GM21515 (cell line): ENCODE measurements around the gene TMSB10.
"Not testable (repeated sequence)": the region's sequence is repeated elsewhere in the genome, so short reads cannot be mapped to it uniquely, and the experiment has no call there.

ENCODE experiments used
- ATAC-seq: cut with Tn5 transposase; IDR thresholded peaks from one replicate; pipeline ENCODE4 v1.9.1; 2021; ENCODE audit not compliant: unreplicated experiment

TMSB10 gene

GRCh38 chr2:84901593-84902120 lies 3.8 kb upstream of the TMSB10 start:
- ATAC-seq: no peak

- ATAC-seq: no peak
Observed at GRCh38 chr2:84902526-84902925, 2.9 kb upstream of the TMSB10 start.

DNA sequence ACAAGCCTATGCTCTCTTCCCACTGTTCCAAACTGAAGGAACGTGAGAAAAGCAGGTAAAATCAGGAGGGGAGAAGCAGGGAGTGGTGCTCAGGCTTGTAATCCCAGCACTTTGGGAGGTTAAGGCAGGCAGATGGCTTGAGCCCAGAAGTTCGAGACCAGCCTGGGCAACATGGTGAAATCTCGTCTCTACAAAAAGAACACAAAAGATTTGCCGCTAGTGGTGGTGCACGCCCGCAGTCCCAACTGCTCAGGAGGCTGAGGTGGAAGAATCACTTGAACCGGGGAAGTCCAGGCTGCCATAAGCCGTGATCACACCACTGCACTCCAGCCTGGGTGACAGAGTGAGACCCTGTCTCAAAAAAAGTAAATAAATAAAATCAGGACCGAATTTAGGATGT lies 1.3 kb upstream of the TMSB10 start:
- ATAC-seq: no peak

GRCh38 chr2:84904717-84905174 lies 710 bp upstream of the TMSB10 start:
- no peak for ATAC-seq

DNA sequence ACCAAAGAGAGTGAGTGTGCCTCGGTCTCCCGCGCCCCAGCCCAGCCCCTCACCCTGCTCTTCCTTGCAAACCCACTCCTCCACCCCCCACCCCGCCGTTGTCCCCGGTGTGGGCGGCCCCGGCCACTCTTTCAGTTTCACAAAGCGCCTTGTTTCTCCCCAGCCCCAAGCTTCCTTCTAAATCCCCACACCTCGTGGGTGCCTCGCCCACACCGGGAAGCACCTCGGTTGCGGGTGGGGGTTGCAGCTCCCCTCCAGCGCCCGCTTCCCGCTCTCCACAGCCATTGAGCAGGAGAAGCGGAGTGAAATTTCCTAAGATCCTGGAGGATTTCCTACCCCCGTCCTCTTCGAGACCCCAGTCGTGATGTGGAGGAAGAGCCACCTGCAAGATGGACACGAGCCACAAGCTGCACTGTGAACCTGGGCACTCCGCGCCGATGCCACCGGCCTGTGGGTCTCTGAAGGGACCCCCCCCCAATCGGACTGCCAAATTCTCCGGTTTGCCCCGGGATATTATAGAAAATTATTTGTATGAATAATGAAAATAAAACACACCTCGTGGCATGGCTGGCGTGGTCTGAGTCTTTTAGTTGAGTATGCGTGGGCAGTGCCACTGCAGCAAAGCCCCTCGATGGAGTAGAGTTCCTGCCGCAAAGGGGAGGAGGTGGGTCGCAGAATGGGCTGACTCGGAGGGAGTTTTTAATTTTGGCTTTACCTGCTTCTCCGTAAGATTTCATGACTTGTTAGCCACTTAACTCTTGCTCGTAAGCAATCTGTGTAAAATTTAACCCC lies 848 bp downstream of the TMSB10 start:
- ATAC-seq: peak; percentile 24

DNA sequence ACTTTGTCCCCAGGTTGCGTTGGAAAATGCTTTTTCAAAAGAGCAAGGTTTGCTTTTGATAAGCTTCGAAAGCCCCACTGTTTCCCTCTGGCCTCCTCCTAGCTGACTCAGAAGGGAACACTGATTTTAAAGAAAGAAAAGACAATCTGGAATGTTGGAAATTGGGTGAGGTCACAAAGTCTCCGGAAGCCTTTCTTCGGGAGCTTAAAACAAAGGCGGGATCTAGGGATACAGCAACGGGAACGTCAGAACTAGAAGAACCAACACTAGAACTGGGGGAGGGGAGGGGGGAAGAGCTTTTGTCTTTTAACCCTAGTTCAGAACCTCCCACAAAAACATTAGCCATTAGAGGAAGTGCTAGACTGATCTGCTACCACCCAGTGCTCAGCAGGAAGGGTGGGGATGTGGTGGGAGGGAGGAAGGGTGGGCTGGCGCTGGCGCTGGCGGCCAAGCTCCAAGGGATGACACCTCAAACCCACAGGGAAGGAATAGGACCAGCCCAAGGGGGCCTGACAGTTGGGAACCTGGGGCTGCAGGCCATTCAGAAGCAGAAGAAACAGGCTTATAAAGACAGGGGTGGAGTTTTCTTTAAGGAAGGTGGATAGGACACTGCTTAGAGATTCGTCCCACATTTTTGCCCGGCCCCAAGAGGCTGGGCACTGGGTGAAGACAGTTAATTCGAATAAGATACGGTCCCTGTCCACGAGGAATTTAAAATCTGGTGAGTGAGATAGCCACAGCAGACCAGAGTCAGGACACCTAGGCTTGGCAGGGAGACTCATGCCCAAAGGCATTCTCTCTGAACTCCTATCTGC lies 1.7 kb downstream of the TMSB10 start:
- peak; percentile 30 for ATAC-seq

DNA sequence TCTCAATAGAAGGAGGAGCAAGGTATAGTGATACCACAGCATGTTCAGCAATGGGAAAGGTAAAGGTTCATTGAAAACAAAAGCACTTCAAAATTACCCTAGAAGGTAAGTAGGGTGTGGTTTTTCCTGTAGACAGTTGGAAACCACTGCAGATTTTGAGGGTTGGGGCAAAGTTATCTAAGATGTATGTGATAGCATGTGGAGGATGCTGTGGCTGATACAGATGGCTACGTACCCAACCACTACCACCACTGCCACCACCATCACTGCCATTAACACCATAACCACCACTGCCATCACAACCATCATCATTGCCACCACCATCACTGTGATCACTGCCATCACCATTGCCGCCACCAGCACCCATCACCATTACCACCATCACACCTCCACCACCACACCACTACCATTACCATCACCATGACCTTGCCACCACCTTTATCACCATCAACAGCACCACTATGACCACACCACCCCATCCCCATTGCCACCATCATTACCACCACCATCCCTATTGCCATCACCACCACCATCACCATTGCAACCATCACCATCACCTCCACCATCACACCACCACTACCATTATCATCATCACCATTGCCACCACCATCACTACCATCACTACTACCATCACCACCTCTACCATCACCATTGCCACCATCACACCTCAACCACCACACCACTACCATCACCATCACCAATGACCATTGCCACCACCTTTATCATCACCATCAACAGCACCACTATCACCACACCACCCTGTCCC lies 3.7 kb downstream of the TMSB10 start:
- ATAC-seq: no peak

- no peak for ATAC-seq
Observed at GRCh38 chr2:84911135-84911678, 5.8 kb downstream of the TMSB10 start.

DNA sequence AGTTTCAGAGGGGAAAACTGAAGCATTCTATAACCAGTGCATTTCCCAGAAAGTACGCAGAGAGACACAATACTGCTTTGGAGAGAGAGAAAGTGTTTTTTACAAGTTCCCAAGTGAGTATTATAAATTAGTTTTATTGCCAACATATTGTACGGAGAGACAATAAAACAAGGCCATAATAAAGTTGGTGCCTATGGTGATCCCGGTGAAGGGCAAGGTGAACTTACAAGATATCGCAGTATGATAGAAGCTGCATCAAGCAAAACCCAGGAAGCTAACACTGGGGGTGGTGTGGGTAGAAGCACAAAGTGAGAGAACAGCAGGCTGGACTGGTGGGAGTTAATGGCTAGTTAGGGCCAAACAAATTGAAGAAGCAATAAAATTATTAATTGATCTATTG lies 7.5 kb downstream of the TMSB10 start:
- ATAC-seq: no peak

GRCh38 chr2:84914334-84914733 lies 8.9 kb downstream of the TMSB10 start:
- ATAC-seq: no peak

DNA sequence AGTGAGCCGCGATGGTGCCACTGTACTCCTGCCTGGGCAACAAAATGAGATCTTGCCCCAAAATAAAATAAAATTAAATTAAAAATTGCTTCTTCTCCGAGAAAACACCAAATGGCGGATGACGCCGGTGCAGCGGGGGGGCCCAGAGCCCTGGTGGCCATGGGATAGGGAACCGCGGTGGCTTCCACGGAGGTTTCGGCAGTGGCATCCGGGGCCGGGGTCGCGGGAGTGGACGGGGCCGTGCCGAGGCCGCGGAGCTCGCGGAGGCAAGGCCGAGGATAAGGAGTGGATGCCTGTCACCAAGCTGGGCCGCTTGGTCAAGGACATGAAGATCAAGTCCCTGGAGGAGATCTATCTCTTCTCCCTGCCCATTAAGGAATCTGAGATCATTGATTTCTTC lies 10.2 kb downstream of the TMSB10 start:
- not testable (repeated sequence) for ATAC-seq

GRCh38 chr2:84917821-84918220 lies 12.4 kb downstream of the TMSB10 start:
- ATAC-seq: not testable (repeated sequence)

DNA sequence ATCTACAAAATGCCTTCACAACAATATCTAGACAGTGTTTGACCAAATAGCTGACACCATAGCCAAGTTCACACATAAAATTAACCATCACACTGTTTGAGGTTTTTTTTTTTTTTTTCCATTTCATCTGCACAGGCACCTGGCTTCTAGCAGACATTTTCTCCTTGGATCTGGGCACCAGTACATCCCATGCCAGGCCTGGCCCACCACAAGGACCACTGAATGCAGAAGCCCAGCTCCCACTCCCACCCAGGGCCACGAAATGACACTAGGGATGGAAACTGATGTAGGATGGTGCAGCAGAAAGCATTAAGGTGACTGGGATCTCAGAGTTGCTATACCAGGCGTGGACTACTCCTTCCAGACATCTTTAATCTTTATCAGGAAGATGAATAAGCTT lies 13.0 kb downstream of the TMSB10 start:
- ATAC-seq: no peak

DNA sequence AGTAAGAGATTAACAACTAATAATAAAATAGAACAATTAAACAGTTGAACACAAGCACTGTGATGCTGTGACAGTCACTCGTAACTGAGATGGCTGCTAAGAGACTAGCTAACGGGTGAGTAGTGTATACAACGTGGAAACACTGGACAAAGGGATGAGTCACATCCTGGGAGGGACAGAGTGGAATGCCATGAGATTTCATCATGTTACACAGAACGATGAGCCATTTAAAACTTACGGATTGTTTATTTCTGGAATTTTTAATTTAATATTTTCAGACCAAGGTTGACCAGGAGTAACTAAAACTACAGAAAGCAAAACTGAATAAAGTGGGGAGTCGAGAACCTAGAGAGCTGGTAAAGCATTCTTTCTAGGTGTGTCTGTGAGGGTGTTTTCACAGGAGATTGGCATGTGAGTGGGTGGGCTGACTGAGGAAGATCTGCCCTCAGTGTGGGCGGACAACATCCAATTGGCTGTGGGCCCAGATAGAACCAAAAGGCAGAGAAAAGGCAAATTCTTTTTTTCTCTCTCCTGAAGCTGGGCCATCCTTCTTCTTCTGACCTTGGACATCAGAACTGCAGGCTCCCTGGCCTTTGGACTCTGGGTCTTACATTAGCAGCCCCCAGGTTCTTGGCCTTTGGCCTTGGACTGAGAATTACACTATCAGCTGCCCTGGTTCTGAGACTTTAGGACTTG lies 14.6 kb downstream of the TMSB10 start:
- ATAC-seq: peak; percentile 52

GRCh38 chr2:84923009-84923408 lies 17.6 kb downstream of the TMSB10 start:
- ATAC-seq: no peak

GRCh38 chr2:84924173-84925106 lies 19.0 kb downstream of the TMSB10 start:
- no peak for ATAC-seq

DNA sequence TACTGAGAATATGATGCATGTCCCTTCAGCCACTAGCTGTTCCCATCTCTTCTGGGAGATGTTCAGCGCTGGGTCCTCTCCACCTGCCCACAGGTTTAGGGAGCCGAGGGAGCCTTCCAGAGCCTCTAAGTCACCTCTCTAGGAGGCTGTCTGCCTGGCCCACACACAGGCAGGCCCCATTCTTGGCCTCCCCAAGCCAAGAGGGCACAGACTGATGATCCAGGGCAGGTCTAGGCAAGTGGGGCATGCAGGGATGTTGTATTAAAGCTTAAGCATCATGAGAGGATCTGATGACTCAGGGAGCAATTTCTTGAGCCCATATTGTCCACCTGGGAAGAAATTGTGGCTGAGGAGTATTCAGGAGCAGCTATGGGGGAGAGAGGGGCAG lies 19.9 kb downstream of the TMSB10 start:
- ATAC-seq: no peak

DNA sequence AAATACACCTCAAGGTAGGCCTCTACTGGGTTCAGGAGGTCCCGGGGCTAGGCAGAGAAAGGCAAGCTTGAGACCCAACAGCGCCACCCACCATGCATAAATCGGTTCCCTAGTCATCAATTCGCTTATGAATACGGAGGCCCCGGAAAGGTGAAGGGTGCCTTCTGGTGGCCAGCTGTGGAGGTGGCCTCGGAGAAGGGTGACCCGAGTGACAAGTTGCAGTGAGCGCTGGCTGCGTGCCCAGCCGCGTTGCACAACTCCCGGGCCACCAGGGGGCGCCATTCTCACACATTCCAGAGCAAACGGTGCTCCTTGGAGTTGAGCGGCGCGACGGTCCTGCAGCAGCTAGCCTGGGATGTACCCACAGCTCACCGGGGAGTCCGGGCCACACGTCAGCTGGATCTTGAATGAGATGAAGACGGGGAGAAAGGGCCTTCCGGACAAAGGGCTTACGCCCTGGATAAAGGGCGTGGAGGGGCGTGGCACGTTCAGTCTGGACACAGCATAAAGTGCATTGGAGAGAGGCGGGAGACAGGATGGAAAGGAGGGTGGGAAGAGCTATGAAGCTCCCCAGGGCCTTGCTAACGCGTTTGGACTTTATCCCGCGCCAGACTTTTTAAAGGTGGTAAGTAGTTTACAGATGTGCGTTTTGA lies 20.4 kb downstream of the TMSB10 start:
- ATAC-seq: peak; percentile 78

DNA sequence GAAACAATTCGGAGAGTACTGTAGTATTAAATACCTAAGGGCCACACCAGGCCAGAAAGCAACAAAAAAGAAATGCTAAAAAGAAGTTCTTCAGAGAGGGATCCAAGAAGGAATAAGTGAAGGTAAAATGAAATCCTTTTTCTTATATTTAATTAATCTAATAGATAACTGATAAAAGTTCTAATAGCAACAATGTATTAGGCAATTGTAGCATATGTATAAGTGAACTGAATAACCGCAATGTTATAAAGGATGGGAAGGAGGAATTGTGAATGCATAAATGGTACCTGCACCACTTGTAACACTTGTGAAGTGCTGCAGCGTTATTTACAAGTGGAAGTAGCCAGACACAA lies 21.8 kb downstream of the TMSB10 start:
- ATAC-seq: no peak
